ENCODE measurements around the gene ZNF319.

ZNF319 gene

GRCh38 chr16:58036943-58037342 is 36.5 kb upstream of the ZNF319 start:
- no peak for DNase-seq

- no peak for DNase-seq
Observed at GRCh38 chr16:58035356-58036170, 35.1 kb upstream of the ZNF319 start.

DNA sequence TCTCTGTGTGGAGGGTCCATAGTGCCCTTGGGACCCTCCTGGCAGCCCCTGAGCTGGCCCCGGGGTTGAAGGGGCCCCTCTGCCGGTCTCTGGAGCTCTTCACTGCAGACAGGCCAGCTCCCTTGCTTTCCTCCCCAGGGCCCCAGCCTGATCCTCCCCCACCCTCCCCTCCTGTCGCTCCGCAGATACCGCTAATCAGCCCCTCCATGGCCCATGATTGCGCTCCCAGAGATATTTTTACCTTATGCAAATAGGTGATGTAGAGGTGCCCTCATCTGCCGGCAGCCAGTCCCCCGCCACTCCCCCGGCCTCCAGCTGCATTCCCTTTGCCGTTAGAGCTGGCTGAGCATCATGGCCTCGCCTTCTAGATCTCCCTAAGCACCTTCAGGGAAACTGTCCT is 34.3 kb upstream of the ZNF319 start:
- no peak for DNase-seq

DNA sequence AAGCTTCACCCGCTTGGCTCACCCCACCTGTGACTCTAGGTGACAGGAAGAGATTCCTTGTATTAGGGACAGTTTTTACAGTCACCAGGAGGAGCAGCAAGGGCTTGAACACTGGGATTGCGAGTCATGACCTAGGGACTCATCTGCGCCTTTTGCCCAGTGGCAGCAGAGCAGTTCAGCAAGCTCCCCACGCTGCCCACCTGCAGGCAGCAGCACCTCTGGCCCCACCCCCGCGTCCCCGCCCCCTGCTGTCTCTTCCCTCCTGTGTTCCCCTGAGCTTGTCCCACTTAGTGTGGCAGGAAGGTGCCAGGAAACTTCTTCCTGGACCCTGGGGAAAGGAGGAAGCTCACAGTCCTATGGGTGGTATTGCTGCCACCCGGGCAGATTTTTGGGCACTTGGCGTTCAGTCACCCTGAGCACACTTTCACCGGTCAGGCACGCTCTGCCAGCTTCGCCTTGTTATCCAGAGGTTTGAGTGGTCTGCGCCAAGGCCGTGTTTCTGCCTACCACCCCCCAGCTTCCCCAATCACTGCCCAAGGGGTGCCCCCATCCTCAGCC is 33.7 kb upstream of the ZNF319 start:
- DNase-seq: no peak

DNA sequence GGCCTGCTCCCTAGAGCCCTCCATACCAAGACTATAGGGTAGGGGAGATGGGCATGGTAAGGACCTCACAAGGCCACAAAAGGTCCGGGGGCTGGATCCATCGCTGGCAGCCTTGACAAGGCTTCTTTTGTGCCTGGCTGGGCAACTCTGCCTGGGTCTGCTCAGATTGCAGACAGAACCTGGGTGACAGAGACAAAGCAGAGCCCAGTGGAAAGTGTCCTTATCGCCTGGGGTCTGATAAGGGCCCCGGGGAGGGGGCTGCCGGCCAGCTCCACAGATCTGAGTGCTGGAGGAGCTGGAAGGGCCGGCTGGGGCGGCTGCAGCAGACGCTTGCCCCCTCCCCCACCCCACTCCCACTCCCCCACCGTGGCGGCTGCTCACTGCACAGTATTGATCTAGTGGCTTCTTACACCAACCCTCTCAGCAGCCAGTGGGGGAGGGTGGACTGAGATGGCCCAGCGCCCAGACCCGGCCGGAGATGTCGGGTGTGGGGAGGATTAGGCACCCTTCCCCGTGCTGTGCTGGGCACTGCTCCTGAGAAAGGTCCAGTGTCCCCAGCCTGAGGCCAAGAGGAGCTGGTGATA is 32.3 kb upstream of the ZNF319 start:
- peak in 1 of 2 donors; percentile 35 for DNase-seq

DNA sequence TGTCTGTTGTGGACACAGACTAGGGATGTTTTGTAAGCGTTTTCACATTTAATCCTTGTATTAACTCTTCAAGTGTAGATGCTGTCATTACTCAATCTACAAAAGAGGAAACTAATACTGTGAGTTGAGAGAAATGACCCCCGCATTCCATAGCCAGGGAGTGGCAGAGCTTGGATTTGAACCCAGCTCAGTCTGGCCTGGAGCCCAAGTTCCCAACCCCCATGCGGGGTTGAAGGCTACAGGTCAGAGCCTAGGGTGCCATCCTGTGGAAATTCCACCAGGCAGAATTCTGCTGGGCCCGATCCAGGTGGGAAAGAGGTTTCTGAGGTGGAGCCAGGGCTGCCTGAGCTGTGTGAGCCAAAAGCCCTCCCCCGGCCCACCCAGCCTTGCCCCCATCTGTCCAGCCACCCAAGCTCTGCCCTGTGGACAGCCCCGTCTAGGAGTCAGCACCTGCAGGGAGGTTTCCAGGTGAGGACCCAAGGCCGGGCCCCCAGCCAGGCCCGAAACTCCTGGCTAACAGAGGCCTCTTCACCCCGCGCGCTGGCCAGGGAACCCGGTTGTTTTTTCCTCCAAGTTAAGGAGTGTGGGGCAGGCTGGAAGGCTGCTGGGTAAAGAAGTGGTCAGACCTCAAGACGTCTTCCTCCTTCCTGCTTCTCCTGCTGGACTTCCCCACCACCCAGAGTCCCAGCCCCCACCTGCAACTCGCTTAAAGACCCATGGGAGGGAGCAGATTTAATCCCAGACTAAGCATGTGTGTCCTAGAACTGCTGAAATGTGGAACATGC is 30.7 kb upstream of the ZNF319 start:
- DNase-seq: no peak

DNA sequence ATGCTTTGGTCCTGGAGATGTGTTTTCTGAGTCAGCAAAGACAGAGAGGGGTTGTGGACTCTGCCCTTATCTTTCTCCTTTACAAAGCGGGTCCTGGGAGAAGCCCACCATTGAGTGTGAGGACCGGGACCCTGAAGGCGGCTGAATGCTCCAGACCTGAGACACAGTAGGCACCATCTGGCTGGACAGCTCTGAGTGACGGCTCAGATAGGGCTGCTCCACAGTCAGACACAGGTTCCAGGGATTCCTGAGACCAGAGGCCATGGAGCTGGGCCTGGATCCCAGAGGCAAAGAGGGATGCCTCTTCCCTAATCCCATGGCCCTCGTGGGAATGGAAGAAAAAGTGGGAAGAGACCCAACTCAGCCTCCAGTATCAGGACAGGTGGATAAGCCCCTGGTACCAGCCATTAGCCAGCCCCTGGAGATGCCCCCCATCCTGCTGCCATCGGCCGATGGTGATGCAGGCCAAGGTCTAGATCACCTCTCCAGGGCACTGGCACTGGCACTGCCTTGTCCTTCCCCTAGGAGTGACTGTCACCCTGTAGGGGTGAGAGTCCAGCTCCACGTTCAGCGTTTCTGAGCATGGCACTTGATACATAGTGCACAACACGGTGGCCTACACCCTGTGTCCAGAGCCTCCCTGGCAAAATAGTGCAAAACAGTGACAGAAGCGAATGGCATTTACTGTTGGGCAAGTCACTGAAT is 29.8 kb upstream of the ZNF319 start:
- DNase-seq: no peak

DNA sequence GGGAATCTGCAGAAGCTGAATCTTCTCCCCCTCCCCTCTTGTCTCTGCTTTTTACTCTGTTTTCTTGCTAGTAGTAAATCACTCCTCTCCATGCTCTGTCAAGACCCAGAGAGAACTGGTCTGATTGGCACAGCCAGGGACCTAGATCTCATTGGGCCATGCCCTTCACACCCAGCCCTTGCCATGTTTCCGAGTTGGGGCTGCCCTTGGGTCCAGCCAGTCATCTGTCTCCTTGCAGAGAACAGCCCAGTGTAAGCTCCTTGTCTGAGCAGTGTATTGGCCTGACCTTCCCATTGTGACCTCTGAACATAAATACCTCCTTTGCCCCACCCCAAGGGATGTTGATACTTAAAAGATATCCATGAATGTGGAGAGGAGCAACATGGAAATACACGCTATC is 28.9 kb upstream of the ZNF319 start:
- no peak for DNase-seq

GRCh38 chr16:58028541-58029070 is 28.1 kb upstream of the ZNF319 start:
- DNase-seq: no peak

- no peak for DNase-seq
Observed at GRCh38 chr16:58027916-58028455, 27.5 kb upstream of the ZNF319 start.

GRCh38 chr16:58027161-58027915 is 26.9 kb upstream of the ZNF319 start:
- no peak for DNase-seq

DNA sequence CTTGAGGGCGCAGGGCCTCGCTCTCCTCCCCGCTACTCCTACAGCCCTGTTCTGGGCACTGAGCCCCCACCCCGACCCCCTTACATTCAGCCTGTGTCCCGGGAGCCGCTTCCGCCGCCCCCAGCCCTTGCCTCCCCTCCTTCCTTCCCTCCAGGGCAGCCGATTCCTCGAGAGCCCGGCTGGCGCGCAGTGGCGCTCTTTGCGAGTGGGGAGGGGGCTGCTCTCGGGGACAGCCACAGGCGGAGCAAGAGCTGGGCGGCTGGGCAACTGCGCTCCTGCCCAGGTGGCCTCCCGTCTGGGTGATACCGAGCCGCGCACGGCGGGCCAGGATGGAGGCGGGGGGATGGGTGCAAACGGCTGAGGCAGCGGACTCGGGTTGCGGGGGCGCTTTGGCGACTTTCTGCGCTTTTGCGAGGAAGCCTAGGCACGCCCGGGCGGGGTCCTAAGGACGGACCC is 26.3 kb upstream of the ZNF319 start:
- no peak for DNase-seq

- peak in 1 of 2 donors; percentile 38 for DNase-seq
Observed at GRCh38 chr16:58026139-58026704, 25.8 kb upstream of the ZNF319 start.

GRCh38 chr16:58025351-58026138 is 25.1 kb upstream of the ZNF319 start, which contains the start of gene MMP15:
Gene MMP15 (plus strand): TSS chr16:58025754. CDS start chr16:58026351, 597 bp downstream.
- DNase-seq: peak in 1 of 2 donors; percentile 38

DNA sequence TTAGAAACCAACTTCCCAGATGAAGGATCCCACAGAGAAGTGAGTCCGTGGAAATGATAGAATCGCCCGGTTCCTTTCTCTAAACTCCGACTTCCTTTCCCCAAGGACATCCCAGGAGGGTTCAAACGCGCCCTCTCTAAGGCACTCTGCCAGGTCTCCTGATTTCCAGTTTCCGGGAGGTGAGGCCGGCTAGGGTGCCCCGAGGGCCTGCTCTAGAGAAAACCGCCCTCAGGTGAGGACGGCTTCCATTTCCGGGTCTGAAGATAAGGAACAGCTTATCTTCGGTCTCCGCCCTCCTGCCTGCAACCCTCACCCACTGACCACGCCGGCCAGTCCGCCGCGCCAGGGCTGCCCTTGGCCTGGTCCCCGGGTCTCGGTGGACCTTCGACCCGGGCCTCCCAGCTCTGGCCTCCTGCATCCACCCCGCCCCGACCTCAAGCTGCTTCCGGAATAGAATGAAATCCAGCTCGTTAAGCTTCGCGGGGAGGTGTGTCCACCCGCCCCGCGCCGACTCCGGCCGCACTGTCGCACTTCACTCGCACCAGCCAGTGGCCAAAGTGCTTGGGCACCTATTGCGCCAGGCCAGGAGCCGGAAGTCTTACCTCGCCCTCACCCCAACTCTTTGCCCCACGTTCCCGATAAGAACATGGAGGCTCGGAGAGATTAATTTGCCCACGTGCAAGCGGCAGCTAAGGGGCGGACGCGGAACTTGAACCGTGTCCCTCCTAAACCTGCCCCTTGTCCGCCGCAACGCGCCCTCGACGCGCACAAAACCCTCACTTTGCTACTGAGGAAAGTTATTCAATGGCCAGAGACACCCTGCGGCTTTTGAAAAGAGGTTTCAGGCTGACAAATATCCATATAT is 24.2 kb upstream of the ZNF319 start:
- DNase-seq: no peak

- peak; percentile 60 to 62 for DNase-seq
Observed at GRCh38 chr16:58022601-58023371, 22.3 kb upstream of the ZNF319 start.

GRCh38 chr16:58021661-58022551 is 21.4 kb upstream of the ZNF319 start:
- no peak for DNase-seq

Measured in hippocampal formation (tissue), 2 donors.